Neuronal stem cell (in vitro differentiated cells): Measurements from ENCODE around the gene MERTK.

Experiments used
- DNase-seq: peaks from one replicate; pipeline ENCODE4 v3.0.0-alpha.2; 2013; ENCODE audit warnings: low spot score
- H2AFZ ChIP-seq: one replicate; pipeline ENCODE4 v1.6.1; 2013; ENCODE audit warnings: mild to moderate bottlenecking, low read length, inconsistent platforms
- H2AK5ac ChIP-seq: 2 replicates; pipeline ENCODE4 v1.6.1; 2013; ENCODE audit warnings: low read depth, mild to moderate bottlenecking, inconsistent platforms, low read length, moderate library complexity, mixed read lengths
- H2BK120ac ChIP-seq: 2 replicates; pipeline ENCODE4 v1.6.1; 2013; ENCODE audit warnings: low read depth, mild to moderate bottlenecking, inconsistent platforms, low read length, moderate library complexity, mixed read lengths
- H2BK12ac ChIP-seq: one replicate; pipeline ENCODE4 v1.6.1; 2013; ENCODE audit warnings: low read length, inconsistent platforms
- H2BK15ac ChIP-seq: 2 replicates; pipeline ENCODE4 v1.6.1; 2013; ENCODE audit warnings: mild to moderate bottlenecking, low read length, inconsistent platforms, mixed read lengths
- H2BK5ac ChIP-seq: one replicate; pipeline ENCODE4 v1.6.1; 2013; ENCODE audit warnings: inconsistent platforms, mild to moderate bottlenecking, low read length, moderate library complexity
- H3K14ac ChIP-seq: one replicate; pipeline ENCODE4 v1.6.1; 2013; ENCODE audit warnings: low read length, inconsistent platforms
- H3K18ac ChIP-seq: 2 replicates; pipeline ENCODE4 v1.6.1; 2013; ENCODE audit warnings: low read length, inconsistent platforms
- H3K23ac ChIP-seq: 2 replicates; pipeline ENCODE4 v1.6.1; 2013; ENCODE audit warnings: low read depth, mild to moderate bottlenecking, mixed read lengths, low read length, inconsistent platforms; ENCODE audit not compliant: poor library complexity
- H3K27ac ChIP-seq: replicated peaks from 3 replicates; pipeline ENCODE4 v1.5.1; 2013; ENCODE audit warnings: low read length, inconsistent platforms
- H3K27me3 ChIP-seq, 3 experiments: 2 replicates each; pipeline ENCODE4 v1.6.1; 2013; ENCODE audit warnings: low read length in 3 of 3, mild to moderate bottlenecking in 2 of 3, inconsistent platforms in 1 of 3, low read depth in 1 of 3, mixed read lengths in 1 of 3, moderate library complexity in 1 of 3; ENCODE audit not compliant: control insufficient read depth in 3 of 3, insufficient read depth in 3 of 3
- H3K36me3 ChIP-seq, 2 donors: replicated peaks in 1 of 2; 2 replicates each; pipeline ENCODE4 v1.6.1; 2013; ENCODE audit warnings: low read length in 2 of 2; ENCODE audit not compliant: control insufficient read depth in 2 of 2, insufficient read depth in 2 of 2
- H3K4ac ChIP-seq: 2 replicates; pipeline ENCODE4 v1.6.1; 2013; ENCODE audit warnings: inconsistent platforms, mild to moderate bottlenecking, low read length, moderate library complexity
- H3K4me1 ChIP-seq, 2 donors: 1 replicate in 1 of 2; 2 replicates in 1 of 2; pipeline ENCODE4 v1.6.1; 2013; ENCODE audit warnings: low read length in 2 of 2, low read depth in 1 of 2; ENCODE audit not compliant: control insufficient read depth in 2 of 2, insufficient read depth in 1 of 2
- H3K4me2 ChIP-seq: one replicate; pipeline ENCODE4 v1.6.1; 2013; ENCODE audit warnings: mild to moderate bottlenecking, low read length, inconsistent platforms; ENCODE audit not compliant: insufficient read depth, poor library complexity, severe bottlenecking
- H3K4me3 ChIP-seq, 2 donors: 2 replicates each; pipeline ENCODE4 v1.5.1; 2013; ENCODE audit warnings: low read length in 2 of 2, mild to moderate bottlenecking in 2 of 2, inconsistent platforms in 1 of 2, moderate library complexity in 1 of 2
- H3K79me1 ChIP-seq: one replicate; pipeline ENCODE4 v1.6.1; 2013; ENCODE audit warnings: low read depth, mild to moderate bottlenecking, inconsistent platforms, low read length, moderate library complexity
- H3K9ac ChIP-seq: one replicate; pipeline ENCODE4 v1.6.1; 2013; ENCODE audit warnings: mild to moderate bottlenecking, low read depth, low read length, inconsistent platforms; ENCODE audit not compliant: poor library complexity
- H3K9me3 ChIP-seq, 2 donors: replicated peaks in 1 of 2; 2 replicates each; pipeline versions ENCODE3 to v1.6.1; 2013; ENCODE audit warnings: low read length in 2 of 2, mild to moderate bottlenecking in 2 of 2, inconsistent platforms in 1 of 2, low read depth in 1 of 2, mixed read lengths in 1 of 2, moderate library complexity in 1 of 2; ENCODE audit not compliant: control insufficient read depth in 2 of 2, insufficient read depth in 1 of 2
- H4K8ac ChIP-seq: one replicate; pipeline ENCODE4 v1.6.1; 2013; ENCODE audit warnings: low read depth, mild to moderate bottlenecking, inconsistent platforms, low read length, moderate library complexity
- H4K91ac ChIP-seq: one replicate; pipeline ENCODE4 v1.6.1; 2013; ENCODE audit warnings: low read length, low read depth, mild to moderate bottlenecking, inconsistent platforms; ENCODE audit not compliant: poor library complexity
- WGBS, 2 donors: extraction: QIAGEN DNeasy Blood & Tissue Kit; methylation state at CpG; one replicate each; pipeline ENCODE4 v1.1.7; 2013; ENCODE audit warnings: missing lambda C conversion rate in 2 of 2, mixed read lengths in 1 of 2; ENCODE audit not compliant: insufficient read length in 2 of 2, insufficient replicate concordance in 1 of 2; ENCODE audit errors: extremely low coverage in 2 of 2; 5-methylcytosine and 5-hydroxymethylcytosine counted together

The MERTK gene

GRCh38 chr2:112006076-112006410, 107.6 kb downstream of the MERTK start:
- Histone ChIP-seq H3K4me3 (no peak overlapping the region), H2BK12ac (no peak overlapping the region), H2BK120ac (no peak overlapping the region), H2BK5ac (no peak overlapping the region), H3K14ac (no peak overlapping the region), H2AFZ (no peak overlapping the region), H3K4ac (no peak overlapping the region), H3K9ac (no peak overlapping the region), H4K91ac (no peak overlapping the region), H3K23ac (no peak overlapping the region), H2AK5ac (no peak overlapping the region), H2BK15ac (no peak overlapping the region), H3K27ac (no peak overlapping the region), H3K27me3 (no peaks in the 10 kb centered on the region), H4K8ac (no peak overlapping the region), H3K36me3 (peaks cover 2 to 18% of the 10 kb centered on the region in 2 donors), H3K4me1 (peaks cover 2 to 4% of the 10 kb centered on the region in 2 donors), H3K4me2 (no peak overlapping the region), H3K9me3 (no peaks in the 10 kb centered on the region), H3K18ac (no peak overlapping the region), H3K79me1 (no peaks in the 10 kb centered on the region)
- no peak for DNase-seq
- no CpG with 5 or more reads among the region's 4 CpGs for WGBS, 2 donors

GRCh38 chr2:112007493-112007892, 109.1 kb downstream of the MERTK start:
- no peak overlapping the region for H3K4ac ChIP-seq
- no peak overlapping the region for H2BK5ac ChIP-seq
- H2BK120ac ChIP-seq = no peak overlapping the region
- no peak overlapping the region for H3K4me2 ChIP-seq
- no CpG with 5 or more reads among the region's 2 CpGs for WGBS, 2 donors
- no peak for DNase-seq
- H4K91ac ChIP-seq = no peak overlapping the region
- H4K8ac ChIP-seq = no peak overlapping the region
- no peak overlapping the region for H3K27ac ChIP-seq
- no peak overlapping the region for H2BK12ac ChIP-seq
- no peaks in the 10 kb centered on the region for H3K79me1 ChIP-seq
- H3K14ac ChIP-seq = no peak overlapping the region
- no peak overlapping the region for H2AFZ ChIP-seq
- H3K36me3 ChIP-seq = peaks cover 2 to 19% of the 10 kb centered on the region in 2 donors
- no peaks in the 10 kb centered on the region for H3K4me1 ChIP-seq
- no peak overlapping the region for H3K18ac ChIP-seq
- no peaks in the 10 kb centered on the region for H3K27me3 ChIP-seq
- H3K23ac ChIP-seq = no peak overlapping the region
- H2AK5ac ChIP-seq = no peak overlapping the region
- no peak overlapping the region for H2BK15ac ChIP-seq
- H3K4me3 ChIP-seq = no peak overlapping the region
- no peaks in the 10 kb centered on the region for H3K9me3 ChIP-seq
- no peak overlapping the region for H3K9ac ChIP-seq

DNA sequence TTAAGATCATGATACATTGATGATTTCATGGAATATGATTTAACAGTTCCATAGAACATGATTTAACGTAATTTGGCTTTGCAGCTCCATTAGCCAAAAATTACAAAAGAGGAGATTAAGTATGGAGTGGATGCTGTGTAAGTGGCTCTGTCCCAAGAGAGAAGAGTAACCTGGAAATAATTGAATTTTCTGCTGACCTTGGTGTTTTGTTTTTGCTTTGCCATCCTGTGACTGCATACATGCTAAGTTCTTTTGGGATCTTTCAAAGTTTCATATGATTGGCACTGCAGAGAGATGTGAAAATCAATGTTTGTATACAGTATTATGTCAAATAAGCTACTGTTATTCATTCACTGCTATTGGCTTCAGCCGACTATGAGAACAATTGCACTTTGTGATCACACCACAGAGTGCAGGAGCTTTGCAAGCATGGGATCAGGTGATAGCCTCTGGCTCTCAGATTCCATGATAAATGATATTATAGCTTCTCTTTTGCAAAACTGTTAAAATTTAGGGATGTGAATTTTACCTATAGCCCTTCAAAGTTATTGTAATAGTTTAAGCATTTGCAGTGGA, 110.6 kb downstream of the MERTK start:
- Histone ChIP-seq H3K27ac (no peak overlapping the region), H3K23ac (no peak overlapping the region), H2BK15ac (no peak overlapping the region), H3K4me2 (no peak overlapping the region), H2BK5ac (no peak overlapping the region), H3K4me3 (no peak overlapping the region), H3K36me3 (peaks cover 2 to 19% of the 10 kb centered on the region in 2 donors), H3K14ac (no peak overlapping the region), H3K9me3 (no peaks in the 10 kb centered on the region), H2BK12ac (no peak overlapping the region), H3K27me3 (no peaks in the 10 kb centered on the region), H4K91ac (no peak overlapping the region), H3K18ac (no peak overlapping the region), H4K8ac (no peak overlapping the region), H3K79me1 (no peaks in the 10 kb centered on the region), H3K4me1 (no peaks in the 10 kb centered on the region), H2BK120ac (no peak overlapping the region), H3K9ac (no peak overlapping the region), H3K4ac (no peak overlapping the region), H2AK5ac (no peak overlapping the region), H2AFZ (no peak overlapping the region)
- no peak for DNase-seq
- no CpG with 5 or more reads among the region's 2 CpGs for whole genome bisulfite sequencing, 2 donors

DNA sequence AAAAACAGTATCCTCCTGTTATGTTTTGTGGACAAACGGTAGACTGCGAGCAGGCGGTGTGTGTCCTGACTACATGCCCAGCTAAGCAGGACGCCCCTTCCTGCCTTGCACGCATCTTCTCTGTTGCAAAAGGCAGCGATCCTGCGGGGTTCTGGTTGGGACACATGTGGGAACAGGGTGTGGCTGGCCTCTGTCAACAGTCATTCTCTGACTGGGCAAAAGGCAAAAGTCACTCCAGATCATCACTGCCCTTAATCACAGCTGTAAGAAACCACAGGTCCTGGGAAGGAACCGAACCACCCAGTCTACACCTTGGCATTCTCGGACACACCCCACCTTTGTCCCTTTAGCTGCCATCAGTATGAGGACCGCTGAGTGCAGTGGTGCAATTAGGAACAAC, 112.3 kb downstream of the MERTK start:
- no peak overlapping the region for H2BK12ac ChIP-seq
- no peaks in the 10 kb centered on the region for H3K4me1 ChIP-seq
- no peak overlapping the region for H3K4me2 ChIP-seq
- H2BK15ac ChIP-seq = no peak overlapping the region
- H3K27ac ChIP-seq = no peak overlapping the region
- H2AFZ ChIP-seq = no peak overlapping the region
- H4K91ac ChIP-seq = no peak overlapping the region
- no peak overlapping the region for H4K8ac ChIP-seq
- WGBS, 2 donors = no CpG with 5 or more reads among the region's 10 CpGs
- peaks cover 2 to 19% of the 10 kb centered on the region in 2 donors for H3K36me3 ChIP-seq
- H2BK120ac ChIP-seq = no peak overlapping the region
- H2AK5ac ChIP-seq = no peak overlapping the region
- no peaks in the 10 kb centered on the region for H3K9me3 ChIP-seq
- H2BK5ac ChIP-seq = no peak overlapping the region
- H3K9ac ChIP-seq = no peak overlapping the region
- no peak overlapping the region for H3K18ac ChIP-seq
- no peak overlapping the region for H3K23ac ChIP-seq
- H3K79me1 ChIP-seq = no peaks in the 10 kb centered on the region
- no peak overlapping the region for H3K14ac ChIP-seq
- DNase-seq = no peak
- H3K4me3 ChIP-seq = no peak overlapping the region
- H3K4ac ChIP-seq = no peak overlapping the region
- no peaks in the 10 kb centered on the region for H3K27me3 ChIP-seq
